GM20000 (cell line): ENCODE data around the gene JCHAIN.
"Not testable (repeated sequence)": the region's sequence is repeated elsewhere in the genome, so short reads cannot be mapped to it uniquely, and the experiment has no call there.

Experiments
- DNase-seq: peaks from one replicate; pipeline ENCODE4 v3.0.0; 2012; ENCODE audit warnings: low spot score
- CTCF ChIP-seq: IDR thresholded peaks from 2 replicates; pipeline ENCODE4 v1.5.1; 2012; ENCODE audit warnings: mild to moderate bottlenecking, control low read depth; ENCODE audit errors: extremely low read depth, missing control alignments

Gene JCHAIN

GRCh38 chr4:70654605-70655011, 11.7 kb downstream of the JCHAIN start:
- no peak for TF ChIP-seq CTCF
- no peak for DNase-seq

- TF ChIP-seq CTCF = no peak
These were observed 14.3 kb downstream of the JCHAIN start for GRCh38 chr4:70651864-70652506.

GRCh38 chr4:70650741-70651140, 15.6 kb downstream of the JCHAIN start:
- DNase-seq = not testable (repeated sequence)

More at GRCh38 chr4:70651864-70652506, 14.3 kb downstream of the JCHAIN start:
- peak; percentile 33 for DNase-seq

- TF ChIP-seq CTCF = no peak
- DNase-seq = no peak
These were observed 26.1 kb downstream of the JCHAIN start for GRCh38 chr4:70640192-70640591.

GRCh38 chr4:70637239-70637913, 28.9 kb downstream of the JCHAIN start:
- DNase-seq = no peak
- no peak for TF ChIP-seq CTCF

GRCh38 chr4:70634482-70634881, 31.8 kb downstream of the JCHAIN start:
- DNase-seq = no peak
- no peak for TF ChIP-seq CTCF

- TF ChIP-seq CTCF = no peak
- no peak for DNase-seq
These were observed 34.3 kb downstream of the JCHAIN start for GRCh38 chr4:70632028-70632427.

- no peak for DNase-seq
These were observed 36.1 kb downstream of the JCHAIN start for GRCh38 chr4:70630162-70630561.

More at GRCh38 chr4:70630162-70630561, 36.1 kb downstream of the JCHAIN start:
- TF ChIP-seq CTCF = no peak
